GM08714 (cell line): ENCODE results near the gene ABCC4.

Source experiments
- H3K4me3 ChIP-seq: fragments of 200-500 bp; sonication (Bioruptor generic); 2 replicates; pipeline ENCODE4 v1.5.1; 2014; ENCODE audit warnings: mild to moderate bottlenecking, low read length, inconsistent platforms
- ZNF274 ChIP-seq: IDR thresholded peaks from 2 replicates; pipeline ENCODE4 v1.6.1; 2012; ENCODE audit warnings: mild to moderate bottlenecking, low read depth, low read length

The ABCC4 gene

GRCh38 chr13:95258619-95259194 lies 42.5 kb downstream of the ABCC4 start:
- H3K4me3 ChIP-seq = no peak overlapping the region
- TF ChIP-seq ZNF274 = no peak

- H3K4me3 ChIP-seq = no peak overlapping the region
- TF ChIP-seq ZNF274 = no peak
Observed at GRCh38 chr13:95258098-95258497, 43.2 kb downstream of the ABCC4 start.

GRCh38 chr13:95256091-95256490 lies 45.2 kb downstream of the ABCC4 start:
- no peak overlapping the region for H3K4me3 ChIP-seq
- TF ChIP-seq ZNF274 = no peak

GRCh38 chr13:95255072-95255732 lies 46.0 kb downstream of the ABCC4 start:
- no peak overlapping the region for H3K4me3 ChIP-seq
- TF ChIP-seq ZNF274 = no peak

GRCh38 chr13:95254339-95254738 lies 46.9 kb downstream of the ABCC4 start:
- TF ChIP-seq ZNF274 = no peak
- H3K4me3 ChIP-seq = no peak overlapping the region

- TF ChIP-seq ZNF274 = no peak
- H3K4me3 ChIP-seq = no peak overlapping the region
Observed at GRCh38 chr13:95253033-95253432, 48.2 kb downstream of the ABCC4 start.

- H3K4me3 ChIP-seq = no peak overlapping the region; the same call in 1 of the 2 replicates
- TF ChIP-seq ZNF274 = no peak
Observed at GRCh38 chr13:95251641-95252040, 49.6 kb downstream of the ABCC4 start.

- no peak overlapping the region for H3K4me3 ChIP-seq
- no peak for TF ChIP-seq ZNF274
Observed at GRCh38 chr13:95250961-95251360, 50.3 kb downstream of the ABCC4 start.

GRCh38 chr13:95248953-95249352 lies 52.3 kb downstream of the ABCC4 start:
- no peak overlapping the region for H3K4me3 ChIP-seq
- no peak for TF ChIP-seq ZNF274

- no peak overlapping the region for H3K4me3 ChIP-seq
- no peak for TF ChIP-seq ZNF274
Observed at GRCh38 chr13:95247852-95248251, 53.4 kb downstream of the ABCC4 start.

GRCh38 chr13:95247171-95247570 lies 54.1 kb downstream of the ABCC4 start:
- TF ChIP-seq ZNF274 = no peak
- no peak overlapping the region for H3K4me3 ChIP-seq

- no peak overlapping the region for H3K4me3 ChIP-seq
- TF ChIP-seq ZNF274 = no peak
Observed at GRCh38 chr13:95246292-95247082, 54.8 kb downstream of the ABCC4 start.

- H3K4me3 ChIP-seq = no peak overlapping the region
- no peak for TF ChIP-seq ZNF274
Observed at GRCh38 chr13:95245071-95245470, 56.2 kb downstream of the ABCC4 start.

GRCh38 chr13:95243207-95243606 lies 58.0 kb downstream of the ABCC4 start:
- no peak overlapping the region for H3K4me3 ChIP-seq
- TF ChIP-seq ZNF274 = no peak

GRCh38 chr13:95241321-95241720 lies 59.9 kb downstream of the ABCC4 start:
- H3K4me3 ChIP-seq = no peak overlapping the region
- TF ChIP-seq ZNF274 = no peak

- no peak overlapping the region for H3K4me3 ChIP-seq
- TF ChIP-seq ZNF274 = no peak
Observed at GRCh38 chr13:95239283-95239682, 62.0 kb downstream of the ABCC4 start.
